Measurements from ENCODE around the gene MSH4. TPM values are rescaled to one million over a fixed set of nuclear protein-coding genes. Genes with fewer than 3 reads are reported as not detected.
A peak's percentile ranks its signal among the peaks of the same experiment; 100 is the strongest.
"Not testable (repeated sequence)": the region's sequence is repeated elsewhere in the genome, so short reads cannot be mapped to it uniquely, and the experiment has no call there.

The MSH4 gene
- polyA plus RNA-seq, 4 donors, result 0.14 to 0.53 (median 0.37) TPM

DNA sequence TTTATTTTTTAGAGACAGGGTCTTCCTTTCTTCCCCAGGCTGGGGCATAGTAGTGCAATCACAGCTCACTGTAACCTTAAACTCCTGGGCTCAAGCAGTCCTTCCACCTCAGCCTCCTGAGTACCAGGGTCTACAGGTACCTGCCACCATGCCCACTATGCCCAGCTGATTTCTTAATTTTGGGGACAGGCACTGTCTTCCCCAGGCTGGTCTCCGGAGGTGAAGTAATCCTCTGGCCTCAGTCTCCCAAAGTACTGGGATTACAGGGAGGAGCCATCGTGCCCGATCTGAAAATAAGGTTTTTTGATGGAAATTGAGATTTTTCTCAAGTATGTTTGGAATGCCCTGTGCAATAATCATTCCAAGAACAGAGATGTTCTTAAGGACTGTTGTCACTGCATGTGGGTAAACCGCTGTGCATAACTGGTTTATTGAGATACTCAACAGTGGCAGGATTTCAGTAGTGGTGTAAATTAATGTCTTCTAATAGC, 934 bp upstream of the MSH4 start:
- DNase-seq (ENCODE audit: low read depth in 4 of 4, low spot score in 3 of 4), result no peak

DNA sequence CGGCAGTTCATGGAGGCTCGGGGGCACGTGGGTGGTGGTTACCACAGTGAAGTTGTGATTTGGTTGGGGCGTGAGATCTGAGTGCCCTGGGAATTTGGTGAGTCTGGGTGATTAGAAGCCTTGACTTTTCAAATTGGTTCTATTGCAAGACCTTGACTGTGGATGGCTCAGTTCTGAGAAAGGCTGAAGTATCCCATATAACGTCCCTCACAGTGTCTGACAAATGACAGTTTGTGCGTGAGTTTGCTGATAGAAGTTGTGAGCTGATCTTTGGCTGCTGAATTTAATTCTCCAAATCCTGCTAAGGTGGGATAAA, 549 bp downstream of the MSH4 start:
- no peak for DNase-seq (ENCODE audit: low read depth in 4 of 4, low spot score in 3 of 4)

DNA sequence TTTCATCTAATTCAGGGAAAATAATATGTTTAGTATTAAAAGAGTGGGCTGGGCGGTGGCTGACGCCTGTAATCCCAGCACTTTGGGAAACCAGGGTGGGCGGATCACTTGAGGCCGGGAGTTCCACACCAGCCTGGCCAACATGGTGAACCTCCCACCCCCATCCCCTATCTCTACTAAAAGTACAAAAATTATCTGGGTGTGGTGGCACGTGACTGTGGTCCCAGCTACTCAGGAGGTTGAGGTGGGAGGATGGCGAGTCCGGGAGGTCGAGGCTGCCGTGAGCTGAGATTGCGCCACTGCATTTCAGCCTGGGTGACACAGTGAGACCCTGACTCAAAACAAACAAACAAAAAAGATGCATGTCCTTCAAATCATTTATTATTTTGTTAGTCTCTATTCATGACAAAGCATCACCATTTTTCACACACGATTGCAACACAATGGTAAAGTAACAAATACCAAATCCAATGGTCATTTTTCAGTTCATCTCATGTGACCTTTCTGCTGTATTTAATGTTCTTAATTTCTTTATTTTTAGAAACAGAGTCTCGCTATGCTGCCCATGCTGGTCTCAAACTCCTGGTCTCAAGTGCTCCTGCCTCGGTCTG, 1.0 kb downstream of the MSH4 start:
- DNase-seq (ENCODE audit: low read depth in 4 of 4, low spot score in 3 of 4), result no peak

DNA sequence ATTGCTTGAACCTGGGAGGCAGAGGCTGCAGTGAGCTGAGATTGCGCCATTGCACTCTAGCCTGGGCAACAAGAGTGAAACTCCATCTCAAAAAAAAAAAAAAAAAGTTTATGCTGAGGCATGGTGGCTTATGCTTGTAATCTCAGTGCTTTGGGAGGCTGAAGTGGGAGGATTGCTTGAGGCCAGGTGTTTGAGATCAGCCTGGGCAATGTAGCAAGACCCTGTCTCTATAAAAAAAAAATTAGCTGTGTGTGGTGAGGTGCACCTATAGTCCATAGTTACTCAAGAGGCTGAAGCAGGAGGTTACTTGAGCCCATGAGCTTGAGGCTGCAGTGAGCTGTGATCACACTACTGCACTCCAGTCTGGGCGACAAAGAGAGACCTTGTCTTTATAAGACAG, 4.8 kb downstream of the MSH4 start:
- not testable (repeated sequence) for DNase-seq (ENCODE audit: low read depth in 4 of 4, low spot score in 3 of 4)

DNA sequence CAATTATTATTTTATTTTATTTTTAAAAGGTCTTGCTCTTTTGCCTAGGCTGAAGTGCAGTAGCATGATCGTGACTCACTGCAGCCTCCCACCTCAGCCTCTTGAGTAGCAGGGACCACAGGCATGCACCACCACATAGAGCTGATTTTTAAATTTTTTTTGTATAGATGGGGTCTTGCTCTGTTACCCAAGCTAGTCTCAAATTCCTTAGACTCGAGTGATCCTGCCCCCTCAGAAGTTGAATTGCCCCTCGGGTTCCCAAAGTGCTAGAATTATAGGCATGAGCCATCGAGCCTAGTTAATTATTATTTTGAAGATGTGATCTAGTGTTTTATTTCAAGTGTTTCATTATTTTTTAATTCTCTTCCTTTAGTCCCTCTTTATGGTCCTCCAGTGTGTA, 12.2 kb downstream of the MSH4 start:
- DNase-seq (ENCODE audit: low read depth in 4 of 4, low spot score in 3 of 4), result no peak

DNA sequence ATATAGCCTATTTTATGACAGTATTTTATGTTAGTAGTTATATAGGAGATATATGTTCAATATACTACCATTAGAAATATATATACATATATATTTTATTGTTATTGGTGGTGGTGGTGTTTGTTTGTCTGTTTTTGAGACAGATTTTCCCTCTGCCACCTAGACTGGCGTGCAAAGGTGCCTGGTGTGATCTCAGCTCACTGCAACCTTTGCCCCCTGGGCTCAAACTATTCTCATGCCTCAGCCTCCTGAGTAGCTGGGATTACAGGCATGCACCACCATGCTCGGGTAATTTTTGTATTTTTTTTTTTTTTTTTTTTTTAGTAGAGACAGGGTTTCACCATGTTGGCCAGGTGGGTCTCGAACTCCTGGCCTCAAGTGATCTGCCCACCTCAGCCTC, 13.4 kb downstream of the MSH4 start:
- DNase-seq (ENCODE audit: low read depth in 4 of 4, low spot score in 3 of 4), result not testable (repeated sequence)

DNA sequence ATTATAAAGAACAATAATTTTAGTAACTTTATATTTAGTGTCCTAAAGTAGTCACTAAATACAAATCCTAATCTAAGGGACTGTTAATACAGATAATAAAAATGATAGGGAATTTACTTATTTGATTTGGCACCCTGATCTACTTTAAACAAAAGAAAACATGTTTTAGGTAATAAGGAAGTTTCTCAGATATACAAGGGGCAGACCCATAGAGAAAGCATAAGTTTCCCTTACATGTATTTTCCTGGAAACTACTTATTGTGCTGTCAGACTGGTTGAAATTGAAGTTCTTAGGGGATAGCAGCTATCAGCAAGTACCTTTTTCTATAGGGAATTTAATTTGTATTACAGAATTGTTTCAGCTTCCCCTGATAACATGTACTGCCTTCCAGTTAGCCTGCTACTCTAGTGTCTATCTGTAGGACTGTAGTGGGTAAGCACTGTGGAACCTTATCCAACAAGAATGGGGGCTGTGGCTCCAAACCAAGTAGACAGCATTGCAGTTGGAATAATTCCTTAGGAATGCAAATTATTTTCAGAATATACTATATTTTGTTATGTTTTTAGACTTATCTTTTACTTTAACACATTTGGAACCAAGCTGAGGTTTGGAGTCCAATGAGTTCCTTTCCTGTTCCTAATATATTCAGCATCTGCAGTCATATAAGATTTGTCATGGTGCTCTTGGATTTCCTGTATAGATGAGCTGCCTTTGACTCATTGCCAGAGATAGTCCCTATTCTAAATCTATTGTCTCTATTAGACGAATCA, 14.7 kb downstream of the MSH4 start:
- no peak for DNase-seq (ENCODE audit: low read depth in 4 of 4, low spot score in 3 of 4)

DNA sequence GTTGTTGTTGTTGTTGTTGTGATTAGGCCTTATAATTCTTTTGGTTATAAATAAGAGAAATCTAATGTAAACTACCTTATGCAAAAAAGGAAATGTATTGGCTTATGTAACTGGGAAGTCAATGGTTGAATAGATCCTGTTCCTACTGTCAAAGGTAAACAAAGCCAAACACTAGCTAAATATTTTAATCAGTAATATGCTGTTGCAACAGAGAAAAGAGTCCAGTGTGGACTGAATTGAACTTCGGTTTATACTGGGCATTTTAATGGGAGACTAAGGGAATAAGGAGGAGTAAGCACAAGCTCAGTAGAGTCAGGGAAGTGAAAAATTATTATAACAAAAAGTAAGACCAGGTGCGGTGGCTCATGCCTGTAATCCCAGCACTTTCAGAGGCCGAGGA, 15.4 kb downstream of the MSH4 start:
- DNase-seq (ENCODE audit: low read depth in 4 of 4, low spot score in 3 of 4), result no peak

DNA sequence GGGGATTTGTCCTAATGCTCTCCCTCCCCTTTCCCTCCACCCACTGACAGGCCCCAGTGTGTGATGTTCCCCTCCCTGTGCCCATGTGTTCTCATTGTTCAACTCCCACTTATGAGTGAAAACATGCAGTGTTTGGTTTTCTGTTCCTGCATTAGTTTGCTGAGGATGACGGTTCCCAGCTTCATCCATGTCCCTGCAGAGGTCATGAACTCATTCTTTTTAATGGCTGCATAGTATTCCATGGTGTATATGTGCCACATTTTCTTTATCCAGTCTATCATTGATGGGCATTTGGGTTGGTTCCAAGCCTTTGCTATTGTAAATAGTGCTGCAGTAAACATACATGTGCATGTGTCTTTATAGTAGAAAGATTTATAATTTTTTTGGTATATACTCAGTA, 26.9 kb downstream of the MSH4 start:
- not testable (repeated sequence) for DNase-seq (ENCODE audit: low read depth in 4 of 4, low spot score in 3 of 4)

DNA sequence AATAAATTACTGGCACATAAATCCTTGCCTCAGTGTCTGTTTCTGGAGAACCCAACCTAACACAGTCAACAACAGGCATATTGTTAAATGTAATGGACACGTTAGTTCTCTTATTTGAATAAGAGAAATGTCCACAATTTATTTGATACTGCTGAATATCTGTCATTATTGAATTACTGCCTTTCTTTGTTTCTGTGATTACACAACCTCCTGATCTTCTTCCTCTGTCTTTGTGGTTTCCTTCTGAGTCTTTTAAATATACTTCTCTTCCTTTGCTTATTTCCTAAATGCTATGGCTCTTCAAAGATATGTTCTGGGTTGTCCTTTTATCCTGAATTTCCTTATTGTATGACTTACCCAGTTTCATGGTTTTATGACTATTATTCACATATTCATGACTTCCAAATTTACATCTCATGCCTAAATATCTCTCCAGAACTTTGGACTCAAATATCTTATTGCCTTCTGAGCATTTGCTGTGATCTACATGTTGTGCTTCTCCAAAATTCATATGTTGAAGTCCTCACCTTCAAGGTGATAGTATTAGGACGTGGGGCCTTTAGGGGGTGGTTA, 39.9 kb downstream of the MSH4 start:
- no peak for DNase-seq (ENCODE audit: low read depth in 4 of 4, low spot score in 3 of 4)

DNA sequence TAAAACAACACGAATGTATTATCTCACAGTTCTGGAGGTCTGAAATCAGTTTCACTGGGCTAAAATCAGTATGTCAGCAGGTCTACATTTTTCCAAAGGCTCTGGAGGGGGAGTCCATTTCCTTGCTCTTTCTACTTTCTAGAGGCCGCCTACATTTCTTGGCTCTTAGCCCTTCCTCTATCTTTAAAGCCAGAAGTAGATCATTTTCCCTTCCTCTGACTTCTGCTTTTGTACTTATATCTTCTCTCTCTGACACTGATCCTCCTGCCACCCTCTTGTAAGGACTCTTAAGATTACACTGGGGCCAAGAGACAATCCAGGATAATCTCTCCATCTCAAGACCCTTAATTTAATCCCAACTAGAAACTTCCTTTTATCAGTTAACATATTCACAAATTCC, 41.4 kb downstream of the MSH4 start:
- no peak for DNase-seq (ENCODE audit: low read depth in 4 of 4, low spot score in 3 of 4)

DNA sequence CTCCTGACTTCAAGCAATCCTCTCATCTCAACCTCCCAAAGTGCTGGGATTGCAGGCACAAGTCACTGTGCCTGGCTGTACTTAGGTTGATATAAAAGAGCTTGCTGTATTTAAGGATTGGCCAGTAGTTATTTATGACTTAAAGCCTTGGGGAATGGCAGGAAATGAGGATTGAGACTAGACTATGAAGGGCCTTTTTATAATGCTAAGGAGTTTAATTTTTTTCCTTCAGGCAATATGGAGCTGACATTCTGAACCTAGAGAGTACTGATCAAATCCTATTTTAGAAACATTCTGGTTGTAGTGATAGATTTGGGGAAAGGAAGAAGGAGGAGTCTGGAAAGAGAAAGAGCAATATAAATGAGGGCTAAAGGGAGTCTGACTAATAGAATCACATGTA, 44.7 kb downstream of the MSH4 start:
- DNase-seq (ENCODE audit: low read depth in 4 of 4, low spot score in 3 of 4), result no peak

DNA sequence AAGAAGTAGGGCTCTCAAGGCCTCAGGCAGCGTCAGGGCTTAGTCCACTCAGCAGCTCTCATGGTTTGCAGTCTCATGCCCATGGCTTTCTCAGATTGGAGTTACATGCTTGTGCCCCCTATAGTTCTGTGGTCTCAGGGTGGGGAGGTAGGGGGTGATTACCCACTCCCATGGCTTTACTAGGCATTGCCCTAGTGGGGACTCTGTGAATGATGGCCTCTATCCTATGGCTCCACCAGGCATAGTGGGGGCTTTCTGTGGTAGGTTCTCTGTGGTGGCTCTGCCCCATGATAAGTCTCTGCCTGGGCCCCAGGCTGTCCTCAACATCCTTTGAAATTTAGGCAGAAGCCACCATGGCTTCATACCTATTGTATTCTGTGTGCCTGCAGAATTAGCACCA, 48.9 kb downstream of the MSH4 start:
- DNase-seq (ENCODE audit: low read depth in 4 of 4, low spot score in 3 of 4), result no peak

DNA sequence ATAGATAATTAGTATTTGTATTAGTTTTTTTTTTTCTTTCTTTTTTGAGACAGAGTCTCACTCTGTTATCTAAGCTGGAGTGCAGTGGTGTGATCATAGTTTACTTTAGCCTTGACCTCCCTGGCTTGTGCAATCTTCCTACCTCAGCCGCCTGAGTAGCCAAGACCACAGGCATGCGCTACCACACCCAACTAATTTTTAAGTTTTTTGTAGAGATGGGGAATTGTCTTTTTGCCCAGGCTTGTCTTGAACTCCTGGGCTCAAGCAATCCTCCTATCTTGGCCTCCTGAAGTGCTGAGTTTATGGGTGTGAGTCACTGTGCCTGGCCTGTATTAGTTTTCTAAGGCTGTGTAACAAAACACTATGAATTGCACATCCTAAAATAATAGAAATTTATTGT, 58.3 kb downstream of the MSH4 start:
- no peak for DNase-seq (ENCODE audit: low read depth in 4 of 4, low spot score in 3 of 4)

DNA sequence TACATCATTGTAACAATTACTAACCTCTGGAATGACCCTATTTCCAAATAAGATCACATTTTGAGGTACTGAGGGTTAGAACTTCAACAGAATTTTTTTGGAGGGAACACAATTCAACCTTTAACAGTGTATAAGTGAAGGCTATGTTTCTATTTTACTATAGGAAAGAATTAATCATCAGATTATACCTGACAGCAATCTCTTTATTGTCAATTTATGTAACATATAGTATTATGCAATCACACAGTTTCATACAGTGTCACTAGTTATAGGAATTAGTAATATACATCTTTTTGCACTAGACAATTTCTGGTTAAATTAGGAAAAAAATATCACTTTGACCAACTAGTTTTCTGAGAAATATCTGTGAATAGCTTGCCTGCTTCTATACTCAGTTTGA, 59.1 kb downstream of the MSH4 start:
- DNase-seq (ENCODE audit: low read depth in 4 of 4, low spot score in 3 of 4), result no peak

DNA sequence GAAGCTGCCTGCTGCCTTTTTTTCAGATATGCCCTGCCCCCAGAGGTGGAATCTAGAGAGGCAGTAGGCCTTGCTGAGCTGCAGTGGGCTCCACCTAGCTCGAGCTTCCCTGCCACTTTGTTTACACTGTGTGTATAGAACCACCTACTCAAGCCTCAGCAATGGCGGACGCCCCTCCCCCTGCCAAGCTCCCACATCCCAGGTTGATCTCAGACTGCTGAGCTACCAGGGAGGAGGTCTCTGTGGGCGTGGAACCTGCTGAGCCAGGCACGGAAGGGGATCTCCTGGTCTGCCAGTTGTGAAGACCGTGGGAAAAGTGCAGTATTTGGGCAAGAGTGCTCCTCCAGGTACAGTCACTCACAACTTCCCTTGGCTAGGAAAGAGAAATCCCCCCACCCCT, 65.1 kb downstream of the MSH4 start:
- DNase-seq (ENCODE audit: low read depth in 4 of 4, low spot score in 3 of 4), result no peak

DNA sequence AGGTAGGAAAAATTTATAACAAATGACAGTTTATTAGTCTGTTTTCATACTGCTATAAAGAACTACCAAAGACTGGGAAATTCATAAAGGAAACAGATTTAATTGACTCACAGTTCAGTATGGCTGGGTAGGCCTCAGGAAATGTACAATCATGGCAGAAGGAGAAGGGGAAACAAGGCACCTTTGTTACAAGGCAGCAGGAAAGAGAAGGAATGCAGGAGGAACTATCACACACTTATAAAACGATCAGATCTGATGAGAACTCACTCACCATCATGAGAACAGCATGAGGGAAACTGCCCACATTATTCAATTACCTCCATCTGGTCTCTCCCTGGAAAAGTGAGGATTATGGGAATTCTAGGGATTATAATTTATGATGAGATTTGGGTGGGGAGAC, 74.3 kb downstream of the MSH4 start:
- no peak for DNase-seq (ENCODE audit: low read depth in 4 of 4, low spot score in 3 of 4)

DNA sequence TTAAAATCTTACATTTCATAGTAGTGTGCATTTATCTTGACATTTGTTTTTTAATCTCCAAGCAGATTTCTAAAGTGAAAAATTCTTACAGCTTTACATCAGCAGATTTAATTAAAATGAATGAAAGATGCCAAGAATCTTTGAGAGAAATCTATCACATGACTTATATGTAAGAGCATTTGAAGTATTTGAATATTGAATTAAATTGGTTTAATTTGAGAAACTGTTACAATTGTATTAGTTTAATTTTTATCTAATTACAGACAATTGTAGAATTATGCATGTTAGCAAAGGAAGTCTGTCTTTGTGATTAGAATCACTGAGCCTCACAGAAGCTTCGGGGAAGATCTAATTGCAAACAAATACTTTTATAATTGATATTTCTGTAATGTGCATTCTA, 83.3 kb downstream of the MSH4 start:
- no peak for DNase-seq (ENCODE audit: low read depth in 4 of 4, low spot score in 3 of 4)

DNA sequence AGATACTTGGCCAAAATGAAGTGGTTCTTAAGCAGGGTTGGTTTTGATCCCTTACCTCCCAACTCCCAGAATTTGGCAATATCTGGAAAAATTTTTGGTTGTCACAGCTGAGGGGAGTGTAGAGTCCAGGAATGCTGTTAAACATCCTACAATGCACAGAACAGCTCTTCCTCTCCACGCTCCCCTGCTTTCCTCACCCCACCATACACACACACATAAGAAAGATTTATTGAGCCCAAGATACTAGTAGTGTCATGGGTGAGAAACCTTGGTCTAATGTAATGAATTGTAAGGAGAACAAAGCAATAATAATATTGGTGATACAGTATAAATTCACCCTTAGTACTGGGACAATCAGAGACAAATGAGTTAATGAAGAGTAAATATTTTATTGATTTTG, 87.8 kb downstream of the MSH4 start:
- no peak for DNase-seq (ENCODE audit: low read depth in 4 of 4, low spot score in 3 of 4)

DNA sequence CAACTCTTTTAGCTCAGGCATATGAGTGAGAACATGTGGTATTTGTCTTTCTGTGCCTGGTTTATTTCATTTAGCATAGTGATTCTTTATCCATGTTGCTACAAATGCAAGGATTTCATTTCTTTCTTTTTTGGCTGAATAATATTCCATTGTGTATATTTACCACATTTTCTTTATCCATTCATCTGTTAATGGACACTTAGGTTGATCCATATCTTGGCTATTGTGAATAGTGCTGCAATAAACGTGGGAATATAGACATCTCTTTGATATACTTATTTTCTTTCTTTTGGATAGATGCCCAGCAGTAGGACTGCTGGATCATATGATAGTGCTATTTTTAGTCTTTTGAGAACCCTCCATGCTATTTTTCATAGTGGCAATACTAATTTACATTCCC, 104.7 kb downstream of the MSH4 start:
- no peak for DNase-seq (ENCODE audit: low read depth in 4 of 4, low spot score in 3 of 4)

DNA sequence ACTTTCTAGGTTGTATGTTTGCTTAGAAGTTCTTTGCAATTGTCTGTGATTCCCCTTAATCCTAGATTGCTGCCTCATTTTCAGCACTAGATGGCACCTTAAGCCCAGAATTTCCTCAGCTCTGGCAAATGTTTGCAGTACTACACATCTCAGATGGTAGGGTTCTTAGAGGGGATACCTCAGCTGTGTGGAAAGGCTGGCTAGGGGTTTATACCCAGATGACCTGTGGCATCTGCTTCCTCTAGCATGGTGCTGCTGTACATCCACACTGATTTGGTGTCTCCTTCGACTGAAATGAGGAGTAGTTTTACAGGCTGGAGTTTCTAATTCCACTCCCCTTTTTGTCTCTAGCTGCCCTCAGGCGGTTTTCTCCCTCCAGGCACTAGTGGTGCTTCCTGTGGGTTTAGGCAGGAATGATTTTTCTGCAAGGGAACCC, 112.1 kb downstream of the MSH4 start:
- DNase-seq (ENCODE audit: low read depth in 4 of 4, low spot score in 3 of 4), result peak; percentile 4 to 17 (median 12)

DNA sequence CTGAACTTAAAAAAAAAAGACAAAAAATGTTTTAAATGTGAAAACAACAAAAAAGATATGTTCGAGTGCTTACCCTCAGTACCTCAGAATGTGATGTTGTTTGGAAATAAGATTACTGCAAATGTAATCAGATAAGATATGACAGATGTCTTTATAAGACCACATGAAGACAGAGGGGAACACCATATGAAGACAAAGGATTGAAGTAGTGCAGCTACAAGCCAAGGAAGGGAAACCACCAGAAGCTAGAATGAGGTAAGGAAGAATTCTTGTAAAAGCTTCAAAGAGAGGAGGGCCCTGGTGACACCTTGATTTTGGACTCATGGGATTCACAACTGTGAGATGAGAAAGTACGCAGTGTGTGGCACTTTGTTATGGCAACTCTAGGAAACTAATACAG, 120.2 kb downstream of the MSH4 start:
- DNase-seq (ENCODE audit: low read depth in 4 of 4, low spot score in 3 of 4), result no peak
